Endodermal cell (in vitro differentiated cells): ENCODE results near the gene KDM7A. TPM values are rescaled to one million over a fixed set of nuclear protein-coding genes. Genes with fewer than 3 reads are reported as not detected.

ENCODE experiments used
- DNase-seq: peaks from one replicate; pipeline ENCODE4 v3.0.0-alpha.2; 2017
- H3K27ac ChIP-seq: 2 replicates; pipeline ENCODE4 v1.5.1; 2013; ENCODE audit warnings: mild to moderate bottlenecking, low read depth, low read length, moderate library complexity
- H3K27me3 ChIP-seq: 2 replicates; pipeline ENCODE4 v1.6.1; 2013; ENCODE audit warnings: mild to moderate bottlenecking, low read length, moderate library complexity; ENCODE audit not compliant: insufficient read depth, control insufficient read depth, poor library complexity, severe bottlenecking
- H3K36me3 ChIP-seq: 2 replicates; pipeline ENCODE4 v1.7.0; 2013; ENCODE audit warnings: mild to moderate bottlenecking, low read length, moderate library complexity; ENCODE audit not compliant: control insufficient read depth, insufficient read depth
- H3K4me1 ChIP-seq: one replicate; pipeline ENCODE4 v1.7.0; 2013; ENCODE audit warnings: low read length; ENCODE audit not compliant: control insufficient read depth, insufficient read depth
- H3K4me3 ChIP-seq: 2 replicates; pipeline ENCODE4 v1.5.1; 2013; ENCODE audit warnings: mild to moderate bottlenecking, low read length, moderate library complexity
- H3K9ac ChIP-seq: 2 replicates; pipeline ENCODE4 v1.6.1; 2013; ENCODE audit warnings: mild to moderate bottlenecking, low read length, moderate library complexity; ENCODE audit not compliant: poor library complexity, severe bottlenecking; ENCODE audit errors: extremely low read depth
- H3K9me3 ChIP-seq: 2 replicates; pipeline ENCODE4 v1.6.1; 2013; ENCODE audit warnings: mild to moderate bottlenecking, low read length, moderate library complexity; ENCODE audit not compliant: control insufficient read depth
- H3K27ac Mint-ChIP-seq: 2 replicates; pipeline ENCODE4 v1.8.0; 2020; ENCODE audit warnings: mixed read lengths
- H3K27me3 Mint-ChIP-seq: 2 replicates; pipeline ENCODE4 v1.8.0; 2021; ENCODE audit warnings: mild to moderate bottlenecking, mixed read lengths; ENCODE audit not compliant: insufficient read depth
- H3K36me3 Mint-ChIP-seq: 2 replicates; pipeline ENCODE4 v1.8.0; 2020; ENCODE audit warnings: low read depth, mixed read lengths
- H3K4me1 Mint-ChIP-seq: 2 replicates; pipeline ENCODE4 v1.8.0; 2020; ENCODE audit warnings: mixed read lengths
- H3K4me3 Mint-ChIP-seq: 2 replicates; pipeline ENCODE4 v1.8.0; 2020; ENCODE audit warnings: mild to moderate bottlenecking, moderate library complexity, mixed read lengths
- H3K9me3 Mint-ChIP-seq: 2 replicates; pipeline ENCODE4 v1.8.0; 2020; ENCODE audit warnings: mild to moderate bottlenecking, mixed read lengths
- WGBS, 2 experiments: methylation state at CpG; one replicate each; pipeline versions ENCODE4 v1.1.5 to v1.1.7; 2013; ENCODE audit warnings: missing lambda C conversion rate in 2 of 2, mixed read lengths in 1 of 2; ENCODE audit not compliant: insufficient coverage in 1 of 2, insufficient read length in 1 of 2; 5-methylcytosine and 5-hydroxymethylcytosine counted together
- total RNA-seq, 2 donors: library from RNA; stranded (reverse); fragmentation: NEBNext Ultra II Directional in 1 of 2; extraction: Animal tissue kit (Norgen Biotek cat#: 25700) in 1 of 2; gene quantifications; 2 replicates in 1 of 2; 3 replicates in 1 of 2; pipeline ENCODE4 v1.2.1, GENCODE V29; 2021
- TF ChIP-seq, protein P1 (sequence below): fragments of 200-600 bp; sonication (generic); conservative IDR thresholded peaks from 2 replicates; pipeline ENCODE4 v1.5.0; 2021; ENCODE audit warnings: antibody characterized with exemption, mild to moderate bottlenecking

The KDM7A gene
- total RNA-seq, 2 donors from 2014 or later = 22.9 to 24.5 TPM

GRCh38 chr7:140055833-140056232 is 121.0 kb downstream of the KDM7A start:
- Histone ChIP-seq H3K9me3 (no peaks in the 10 kb centered on the region), H3K9ac (no peak overlapping the region), H3K4me1 (no peaks in the 10 kb centered on the region), H3K36me3 (no peaks in the 10 kb centered on the region), H3K27ac (no peak overlapping the region), H3K27me3 (no peaks in the 10 kb centered on the region), H3K4me3 (no peak overlapping the region)
- H3K27ac Mint-ChIP-seq = no peak overlapping the region
- no peaks in the 10 kb centered on the region for H3K9me3 Mint-ChIP-seq
- no peak for DNase-seq
- WGBS, 2 experiments = 97% methylated on average over 2 of the region's 2 CpGs; no CpG with 5 or more reads in 1 of the 2 experiments
- no peaks in the 10 kb centered on the region for H3K4me1 Mint-ChIP-seq
- H3K36me3 Mint-ChIP-seq = no peaks in the 10 kb centered on the region
- TF ChIP-seq, protein P1, sequence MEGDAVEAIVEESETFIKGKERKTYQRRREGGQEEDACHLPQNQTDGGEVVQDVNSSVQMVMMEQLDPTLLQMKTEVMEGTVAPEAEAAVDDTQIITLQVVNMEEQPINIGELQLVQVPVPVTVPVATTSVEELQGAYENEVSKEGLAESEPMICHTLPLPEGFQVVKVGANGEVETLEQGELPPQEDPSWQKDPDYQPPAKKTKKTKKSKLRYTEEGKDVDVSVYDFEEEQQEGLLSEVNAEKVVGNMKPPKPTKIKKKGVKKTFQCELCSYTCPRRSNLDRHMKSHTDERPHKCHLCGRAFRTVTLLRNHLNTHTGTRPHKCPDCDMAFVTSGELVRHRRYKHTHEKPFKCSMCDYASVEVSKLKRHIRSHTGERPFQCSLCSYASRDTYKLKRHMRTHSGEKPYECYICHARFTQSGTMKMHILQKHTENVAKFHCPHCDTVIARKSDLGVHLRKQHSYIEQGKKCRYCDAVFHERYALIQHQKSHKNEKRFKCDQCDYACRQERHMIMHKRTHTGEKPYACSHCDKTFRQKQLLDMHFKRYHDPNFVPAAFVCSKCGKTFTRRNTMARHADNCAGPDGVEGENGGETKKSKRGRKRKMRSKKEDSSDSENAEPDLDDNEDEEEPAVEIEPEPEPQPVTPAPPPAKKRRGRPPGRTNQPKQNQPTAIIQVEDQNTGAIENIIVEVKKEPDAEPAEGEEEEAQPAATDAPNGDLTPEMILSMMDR = no peak
- H3K4me3 Mint-ChIP-seq = no peak overlapping the region
- peaks cover 4% of the 10 kb centered on the region for H3K27me3 Mint-ChIP-seq

- Histone ChIP-seq H3K9me3 (no peaks in the 10 kb centered on the region), H3K9ac (no peak overlapping the region), H3K4me1 (no peaks in the 10 kb centered on the region), H3K36me3 (no peaks in the 10 kb centered on the region), H3K4me3 (no peak overlapping the region), H3K27ac (no peak overlapping the region), H3K27me3 (no peaks in the 10 kb centered on the region)
- Mint-ChIP-seq H3K9me3 (no peaks in the 10 kb centered on the region), H3K27me3 (no peaks in the 10 kb centered on the region), H3K4me1 (no peaks in the 10 kb centered on the region), H3K36me3 (no peaks in the 10 kb centered on the region), H3K4me3 (no peak overlapping the region), H3K27ac (no peak overlapping the region)
- TF ChIP-seq, protein P1 = no peak
- no peak for DNase-seq
- 89 to 96% methylated on average over 2 to 4 of the region's 4 CpGs for WGBS, 2 experiments
Observed at GRCh38 chr7:140054751-140055150, 122.0 kb downstream of the KDM7A start.

GRCh38 chr7:140053812-140054539 is 122.8 kb downstream of the KDM7A start:
- Histone ChIP-seq H3K27ac (no peak overlapping the region), H3K9me3 (no peaks in the 10 kb centered on the region), H3K36me3 (no peaks in the 10 kb centered on the region), H3K4me1 (no peaks in the 10 kb centered on the region), H3K27me3 (no peaks in the 10 kb centered on the region), H3K9ac (no peak overlapping the region), H3K4me3 (no peak overlapping the region)
- no peak for DNase-seq
- H3K9me3 Mint-ChIP-seq = no peaks in the 10 kb centered on the region
- TF ChIP-seq, protein P1 = no peak
- H3K36me3 Mint-ChIP-seq = no peaks in the 10 kb centered on the region
- H3K4me1 Mint-ChIP-seq = no peaks in the 10 kb centered on the region
- WGBS, 2 experiments = 93 to 100% methylated on average over 1 to 3 of the region's 3 CpGs
- no peaks in the 10 kb centered on the region for H3K27me3 Mint-ChIP-seq
- no peak overlapping the region for H3K4me3 Mint-ChIP-seq
- no peak overlapping the region for H3K27ac Mint-ChIP-seq
